Smooth muscle cell (in vitro differentiated cells): ENCODE data around the gene PALLD. TPM values are rescaled to one million over a fixed set of nuclear protein-coding genes. Genes with fewer than 3 reads are reported as not detected.

Source experiments
- DNase-seq: peaks from one replicate; lab custom pipeline; 2025; ENCODE audit not compliant: unreplicated experiment; lab: John Stamatoyannopoulos, UW
- H2AFZ ChIP-seq: fragments of 200-600 bp; sonication (generic); 2 replicates; pipeline ENCODE4 v1.6.0; 2016; ENCODE audit warnings: antibody characterized with exemption, low read depth, mild to moderate bottlenecking
- H3F3A ChIP-seq: fragments of 200-600 bp; sonication (generic); 2 replicates; pipeline ENCODE4 v1.6.0; 2017; ENCODE audit warnings: antibody characterized with exemption, low read depth
- H3K27ac ChIP-seq: fragments of 200-600 bp; sonication (generic); 2 replicates; pipeline ENCODE4 v1.5.1; 2016; ENCODE audit warnings: low read depth, mild to moderate bottlenecking
- H3K27me3 ChIP-seq: fragments of 200-600 bp; sonication (generic); 2 replicates; pipeline ENCODE4 v1.6.1; 2016; ENCODE audit warnings: low read depth, mild to moderate bottlenecking
- H3K36me3 ChIP-seq: fragments of 200-600 bp; sonication (generic); 2 replicates; pipeline ENCODE4 v1.5.1; 2016; ENCODE audit warnings: low read depth
- H3K4me1 ChIP-seq: fragments of 200-600 bp; sonication (generic); 2 replicates; pipeline ENCODE4 v1.5.1; 2016; ENCODE audit warnings: low read depth
- H3K4me2 ChIP-seq: fragments of 200-600 bp; sonication (generic); 2 replicates; pipeline ENCODE4 v1.6.0; 2016; ENCODE audit warnings: mild to moderate bottlenecking
- H3K4me3 ChIP-seq: fragments of 200-600 bp; sonication (generic); 2 replicates; pipeline ENCODE4 v1.5.1; 2016; ENCODE audit warnings: mild to moderate bottlenecking
- H3K79me2 ChIP-seq: fragments of 200-600 bp; sonication (generic); 2 replicates; pipeline ENCODE4 v1.6.0; 2016; ENCODE audit warnings: low read depth, mild to moderate bottlenecking
- H3K9ac ChIP-seq: fragments of 200-600 bp; sonication (generic); 2 replicates; pipeline ENCODE4 v1.6.0; 2016; ENCODE audit warnings: low read depth
- H3K9me3 ChIP-seq: fragments of 200-600 bp; sonication (generic); replicated peaks from 2 replicates; pipeline ENCODE4 v1.5.1; 2016; ENCODE audit warnings: low read depth
- H4K20me1 ChIP-seq: fragments of 200-600 bp; sonication (generic); 2 replicates; pipeline ENCODE4 v1.6.0; 2016; ENCODE audit warnings: low read depth
- CTCF ChIP-seq: fragments of 200-600 bp; sonication (generic); IDR thresholded peaks from 2 replicates; pipeline ENCODE4 v1.5.1; 2017; ENCODE audit warnings: borderline replicate concordance, mild to moderate bottlenecking, antibody characterized with exemption; ENCODE audit not compliant: insufficient read depth, poor library complexity, severe bottlenecking
- WGBS: methylation state at CpG from one replicate; pipeline ENCODE4 v1.1.7; 2016; ENCODE audit warnings: low lambda C conversion rate; 5-methylcytosine and 5-hydroxymethylcytosine counted together
- polyA plus RNA-seq: library from polyadenylated mRNA; unstranded; fragments of >200 nt; fragmentation: Nextera tagmentation; extraction: Ambion mirVana; gene quantifications from 2 replicates; pipeline ENCODE4 v1.2.1, GENCODE V29; 2016
- total RNA-seq: library from RNA; depleted of rRNA; stranded (reverse); fragments of >200 nt; gene quantifications from 2 replicates; pipeline ENCODE4 v1.2.3, GENCODE V29; 2014

The PALLD gene
- total and polyA plus RNA-seq, 2 experiments from 2014 or later: 354 to 415 TPM

- Histone ChIP-seq H3F3A (peaks cover 72% of the 10 kb centered on the region), H3K36me3 (peaks cover 64% of the 10 kb centered on the region), H3K9me3 (no peaks in the 10 kb centered on the region), H3K79me2 (peaks cover 76% of the 10 kb centered on the region), H3K27me3 (no peaks in the 10 kb centered on the region), H3K9ac (peak overlapping the region; percentile 32), H3K27ac (peak overlapping the region; percentile 93), H3K4me3 (no peak overlapping the region), H4K20me1 (peaks cover 75% of the 10 kb centered on the region), H2AFZ (no peak overlapping the region), H3K4me2 (peak overlapping the region; percentile 11), H3K4me1 (peaks cover 10% of the 10 kb centered on the region)
- WGBS: 92% methylated on average over 1 of the region's 1 CpG
- no peak for DNase-seq
- no peak for TF ChIP-seq CTCF
These were observed 411.2 kb downstream of the PALLD start for GRCh38 chr4:168908093-168908492.

GRCh38 chr4:168908851-168909273, 412.0 kb downstream of the PALLD start:
- no peaks in the 10 kb centered on the region for H3K27me3 ChIP-seq
- no peaks in the 10 kb centered on the region for H3K9me3 ChIP-seq
- H3K4me2 ChIP-seq: peak overlapping the region; percentile 11
- WGBS: 77% methylated on average over 3 of the region's 3 CpGs
- peaks cover 75% of the 10 kb centered on the region for H3K79me2 ChIP-seq
- H3K27ac ChIP-seq: peak overlapping the region; percentile 93
- H2AFZ ChIP-seq: no peak overlapping the region
- H3K36me3 ChIP-seq: peaks cover 60% of the 10 kb centered on the region
- DNase-seq: no peak
- H3F3A ChIP-seq: peaks cover 69% of the 10 kb centered on the region
- H3K4me1 ChIP-seq: peaks cover 10% of the 10 kb centered on the region
- peak overlapping the region; percentile 32 for H3K9ac ChIP-seq
- peaks cover 82% of the 10 kb centered on the region for H4K20me1 ChIP-seq
- no peak overlapping the region for H3K4me3 ChIP-seq
- TF ChIP-seq CTCF: no peak

GRCh38 chr4:168914095-168914494, 417.2 kb downstream of the PALLD start:
- no peak overlapping the region for H2AFZ ChIP-seq
- TF ChIP-seq CTCF: no peak
- peaks cover 65% of the 10 kb centered on the region for H3K79me2 ChIP-seq
- DNase-seq: no peak
- H3K4me2 ChIP-seq: no peak overlapping the region
- H3K27ac ChIP-seq: peak overlapping the region; percentile 69
- H3K9ac ChIP-seq: no peak overlapping the region
- peaks cover 3% of the 10 kb centered on the region for H3K4me1 ChIP-seq
- H4K20me1 ChIP-seq: peaks cover 75% of the 10 kb centered on the region
- H3K36me3 ChIP-seq: peaks cover 53% of the 10 kb centered on the region
- no peaks in the 10 kb centered on the region for H3K9me3 ChIP-seq
- H3F3A ChIP-seq: peaks cover 87% of the 10 kb centered on the region
- WGBS: 99% methylated on average over 2 of the region's 2 CpGs
- no peak overlapping the region for H3K4me3 ChIP-seq
- no peaks in the 10 kb centered on the region for H3K27me3 ChIP-seq

GRCh38 chr4:168917138-168917779, 420.4 kb downstream of the PALLD start:
- H3K9me3 ChIP-seq: no peaks in the 10 kb centered on the region
- H3K4me1 ChIP-seq: no peaks in the 10 kb centered on the region
- H3K9ac ChIP-seq: no peak overlapping the region
- peaks cover 75% of the 10 kb centered on the region for H3F3A ChIP-seq
- TF ChIP-seq CTCF: peak; percentile 55
- H3K27ac ChIP-seq: peak overlapping the region; percentile 69
- DNase-seq: no peak
- H3K27me3 ChIP-seq: no peaks in the 10 kb centered on the region
- peaks cover 30% of the 10 kb centered on the region for H3K36me3 ChIP-seq
- no peak overlapping the region for H3K4me2 ChIP-seq
- 67% methylated on average over 8 of the region's 8 CpGs for WGBS
- peaks cover 34% of the 10 kb centered on the region for H3K79me2 ChIP-seq
- H2AFZ ChIP-seq: no peak overlapping the region
- H4K20me1 ChIP-seq: peaks cover 72% of the 10 kb centered on the region
- H3K4me3 ChIP-seq: no peak overlapping the region
